OCI-LY7 (cell line): ENCODE measurements around the gene RAX2. TPM values are rescaled to one million over a fixed set of nuclear protein-coding genes. Genes with fewer than 3 reads are reported as not detected.

ENCODE experiments used
- BruUV-seq: library from RNA; stranded (reverse); fragments of 400-500 nt; replicated peaks from 2 replicates; lab custom pipeline; 2021; lab: Mats Ljungman, UMichigan
- CTCF ChIA-PET: fragments of 300-600 bp; sonication (Branson Sonifier 250); formaldehyde crosslinking; loops from one replicate; lab custom pipeline; 2022; ENCODE audit warnings: antibody characterized with exemption; ENCODE audit not compliant: unreplicated experiment; lab: Charles Lee
- POLR2A ChIA-PET: fragments of 300-600 bp; sonication (Branson Sonifier 250); formaldehyde crosslinking; loops from one replicate; lab custom pipeline; 2022; ENCODE audit warnings: antibody characterized with exemption; lab: Charles Lee
- DNase-seq: peaks from one replicate; pipeline ENCODE4 v3.0.0-alpha.2; 2015; ENCODE audit warnings: low spot score
- H2AFZ ChIP-seq: fragments of 200-600 bp; sonication (generic), shearing (Covaris generic); 2 replicates; pipeline ENCODE4 v1.6.1; 2014; ENCODE audit warnings: mild to moderate bottlenecking, antibody characterized with exemption, low read length, moderate library complexity
- H3K27ac ChIP-seq: fragments of 200-600 bp; sonication (generic); 2 replicates; pipeline ENCODE4 v1.5.1; 2014; ENCODE audit warnings: mixed run types, low read depth, mild to moderate bottlenecking, moderate library complexity, low read length, inconsistent platforms; ENCODE audit not compliant: poor library complexity, severe bottlenecking
- H3K36me3 ChIP-seq: fragments of 200-600 bp; sonication (generic); 2 replicates; pipeline ENCODE4 v1.6.1; 2014; ENCODE audit warnings: mild to moderate bottlenecking, antibody characterized with exemption, low read length, moderate library complexity, mixed read lengths; ENCODE audit not compliant: insufficient read depth
- H3K4me1 ChIP-seq: fragments of 200-600 bp; sonication (generic); 2 replicates; pipeline ENCODE4 v1.5.1; 2014; ENCODE audit warnings: mild to moderate bottlenecking, low read length; ENCODE audit not compliant: insufficient read depth, poor library complexity, severe bottlenecking
- H3K4me2 ChIP-seq: fragments of 200-600 bp; sonication (generic); 2 replicates; pipeline ENCODE4 v1.6.1; 2014; ENCODE audit warnings: mild to moderate bottlenecking, low read length
- H3K4me3 ChIP-seq: fragments of 200-600 bp; sonication (generic); 2 replicates; pipeline ENCODE4 v1.5.1; 2014; ENCODE audit warnings: mild to moderate bottlenecking, low read depth, low read length; ENCODE audit not compliant: poor library complexity, severe bottlenecking
- H3K79me2 ChIP-seq: fragments of 200-600 bp; sonication (generic); 2 replicates; pipeline ENCODE4 v1.6.1; 2016; ENCODE audit warnings: low read depth, mild to moderate bottlenecking, low read length, moderate library complexity, mixed read lengths; ENCODE audit not compliant: insufficient read depth
- H3K9me2 ChIP-seq: fragments of 200-600 bp; sonication (generic); 2 replicates; pipeline ENCODE4 v1.6.1; 2016; ENCODE audit warnings: mild to moderate bottlenecking, low read length, mixed read lengths; ENCODE audit not compliant: insufficient read depth
- H3K9me3 ChIP-seq: fragments of 200-600 bp; sonication (generic); 2 replicates; pipeline ENCODE4 v1.6.1; 2014; ENCODE audit warnings: mild to moderate bottlenecking, mixed run types, low read length, mixed read lengths
- H4K20me1 ChIP-seq: fragments of 200-600 bp; sonication (generic); 2 replicates; pipeline ENCODE4 v1.6.1; 2014; ENCODE audit warnings: mild to moderate bottlenecking, antibody characterized with exemption, low read length, moderate library complexity, mixed read lengths; ENCODE audit not compliant: insufficient read depth
- CTCF ChIP-seq: fragments of 200-600 bp; sonication (generic); conservative IDR thresholded peaks from 2 replicates; pipeline ENCODE4 v1.5.1; 2014; ENCODE audit warnings: mild to moderate bottlenecking, antibody characterized with exemption, low read length, moderate library complexity, mixed read lengths
- EZH2phosphoT487 ChIP-seq: fragments of 200-600 bp; sonication (generic); IDR thresholded peaks from 2 replicates; pipeline ENCODE4 v1.6.1; 2018; ENCODE audit warnings: low read depth, borderline replicate concordance, mild to moderate bottlenecking, mixed run types, antibody characterized with exemption, low read length, moderate library complexity, mixed read lengths
- intact Hi-C: fragments of 100-400 bp; cut with micrococcal nuclease; formaldehyde crosslinking; loops from one replicate; pipeline ENCODE4 v1.10.0; 2022; ENCODE audit not compliant: unreplicated experiment
- total RNA-seq, 2 experiments: library from RNA; depleted of rRNA in 1 of 2; stranded (reverse); fragments of >200 nt in 1 of 2; shearing (Covaris generic) in 1 of 2; gene quantifications; 2 replicates each; pipeline ENCODE4 v1.2.3, GENCODE V29; 2014 to 2022

RAX2 gene
- total RNA-seq, 2 experiments from 2014 or later: not detected

- ChIA-PET CTCF (no interaction called here), POLR2A (no interaction called here)
- no TSS peak for BruUV-seq
- intact Hi-C loops: no loop called here
- no peak for DNase-seq
- Histone ChIP-seq H3K4me2 (no peak overlapping the region), H3K36me3 (no peaks in the 10 kb centered on the region), H2AFZ (no peak overlapping the region), H3K9me2 (no peaks in the 10 kb centered on the region), H3K79me2 (no peaks in the 10 kb centered on the region), H3K27ac (no peak overlapping the region), H3K4me1 (no peaks in the 10 kb centered on the region), H3K9me3 (no peaks in the 10 kb centered on the region), H3K4me3 (no peak overlapping the region), H4K20me1 (no peaks in the 10 kb centered on the region)
- TF ChIP-seq EZH2phosphoT487 (no peak), CTCF (no peak)
Observed at GRCh38 chr19:3790941-3791340, 18.9 kb upstream of the RAX2 start.

- intact Hi-C loops: no loop called here
- no peaks in the 10 kb centered on the region for H3K79me2 ChIP-seq
- no peaks in the 10 kb centered on the region for H4K20me1 ChIP-seq
- BruUV-seq: no TSS peak
- H3K9me3 ChIP-seq: no peaks in the 10 kb centered on the region
- TF ChIP-seq CTCF (no peak), EZH2phosphoT487 (no peak)
- no peak overlapping the region for H2AFZ ChIP-seq
- H3K27ac ChIP-seq: no peak overlapping the region
- no peaks in the 10 kb centered on the region for H3K4me1 ChIP-seq
- no peak overlapping the region for H3K4me3 ChIP-seq
- ChIA-PET POLR2A (no interaction called here), CTCF (no interaction called here)
- H3K36me3 ChIP-seq: no peaks in the 10 kb centered on the region
- no peaks in the 10 kb centered on the region for H3K9me2 ChIP-seq
- DNase-seq: no peak
- no peak overlapping the region for H3K4me2 ChIP-seq
Observed at GRCh38 chr19:3790209-3790734, 18.2 kb upstream of the RAX2 start.

- POLR2A ChIA-PET: no interaction called here
Observed at GRCh38 chr19:3788996-3789778, 17.2 kb upstream of the RAX2 start.

More at GRCh38 chr19:3788996-3789778, 17.2 kb upstream of the RAX2 start:
- Histone ChIP-seq H3K36me3 (no peaks in the 10 kb centered on the region), H3K4me3 (no peak overlapping the region), H3K27ac (no peak overlapping the region), H3K9me3 (no peaks in the 10 kb centered on the region), H3K4me1 (no peaks in the 10 kb centered on the region), H3K4me2 (no peak overlapping the region), H4K20me1 (no peaks in the 10 kb centered on the region), H3K79me2 (no peaks in the 10 kb centered on the region), H3K9me2 (no peaks in the 10 kb centered on the region), H2AFZ (no peak overlapping the region)
- CTCF ChIA-PET: no interaction called here
- TF ChIP-seq CTCF (no peak), EZH2phosphoT487 (no peak)
- no peak for DNase-seq
- intact Hi-C loops: no loop called here
- no TSS peak for BruUV-seq
